SK-N-SH treated with all-trans-retinoic acid at 6 μM for 48 hours (cell line): ENCODE data around the gene NTM.

Source experiments
- ATAC-seq: fragments of 200-7000 bp; cut with Tn5 transposase; 3 replicates; pipeline ENCODE4 v1.9.1; 2020; ENCODE audit warnings: mild to moderate bottlenecking, moderate library complexity
- ARNTL ChIP-seq: fragments of 450-650 bp; formaldehyde crosslinking; IDR thresholded peaks from 2 replicates; pipeline ENCODE4 v1.5.0; 2020; ENCODE audit warnings: low read depth, mild to moderate bottlenecking, moderate library complexity, borderline replicate concordance
- BACH2 ChIP-seq: fragments of 250-450 bp; sonication (Bioruptor Pico); IDR thresholded peaks from 2 replicates; pipeline ENCODE4 v1.9.0; 2021; ENCODE audit warnings: mild to moderate bottlenecking, borderline replicate concordance
- CSDC2 ChIP-seq: fragments of 250-450 bp; sonication (Bioruptor Pico); IDR thresholded peaks from 2 replicates; pipeline ENCODE4 v1.5.0; 2020; ENCODE audit warnings: mild to moderate bottlenecking, moderate library complexity
- CSRNP3 ChIP-seq: fragments of 250-450 bp; sonication (Bioruptor Pico); IDR thresholded peaks from 2 replicates; pipeline ENCODE4 v1.5.1; 2021; ENCODE audit warnings: mild to moderate bottlenecking, moderate library complexity
- ESRRG ChIP-seq: fragments of 250-450 bp; sonication (Bioruptor Pico); IDR thresholded peaks from 2 replicates; pipeline ENCODE4 v1.6.1; 2021; ENCODE audit warnings: mild to moderate bottlenecking
- GLIS3 ChIP-seq: fragments of 250-450 bp; sonication (Bioruptor Pico); IDR thresholded peaks from 2 replicates; pipeline ENCODE4 v1.5.0; 2020; ENCODE audit warnings: mild to moderate bottlenecking, moderate library complexity
- ISL1 ChIP-seq: fragments of 250-450 bp; sonication (Bioruptor Pico); IDR thresholded peaks from 2 replicates; pipeline ENCODE4 v2.1.2; 2022; ENCODE audit warnings: mild to moderate bottlenecking, moderate library complexity
- OSR1 ChIP-seq: fragments of 250-450 bp; sonication (Bioruptor Pico); IDR thresholded peaks from 2 replicates; pipeline ENCODE4 v1.8.0; 2022; ENCODE audit warnings: moderate library complexity, mild to moderate bottlenecking, inconsistent platforms
- PPARA ChIP-seq: fragments of 250-450 bp; sonication (Bioruptor Pico); IDR thresholded peaks from 2 replicates; pipeline ENCODE4 v1.5.0; 2020; ENCODE audit warnings: mild to moderate bottlenecking, borderline replicate concordance
- RARB ChIP-seq: fragments of 250-450 bp; sonication (Bioruptor Pico); IDR thresholded peaks from 2 replicates; pipeline ENCODE4 v1.8.0; 2021; ENCODE audit warnings: mild to moderate bottlenecking, moderate library complexity
- SNAI2 ChIP-seq: fragments of 250-450 bp; sonication (Bioruptor Pico); IDR thresholded peaks from 2 replicates; pipeline ENCODE4 v1.5.0; 2020; ENCODE audit warnings: mild to moderate bottlenecking, moderate library complexity
- TCF4 ChIP-seq: fragments of 250-450 bp; sonication (Bioruptor Pico); IDR thresholded peaks from 2 replicates; pipeline ENCODE4 v1.8.0; 2021; ENCODE audit warnings: mild to moderate bottlenecking, moderate library complexity, borderline replicate concordance
- TOX ChIP-seq: fragments of 250-450 bp; sonication (Bioruptor Pico); IDR thresholded peaks from 2 replicates; pipeline ENCODE4 v1.8.0; 2021; ENCODE audit warnings: mild to moderate bottlenecking, moderate library complexity, borderline replicate concordance
- TSHZ2 ChIP-seq: fragments of 250-450 bp; sonication (Bioruptor Pico); IDR thresholded peaks from 2 replicates; pipeline ENCODE4 v1.5.0; 2020; ENCODE audit warnings: mild to moderate bottlenecking, moderate library complexity
- ZC3H10 ChIP-seq: fragments of 250-450 bp; sonication (Bioruptor Pico); IDR thresholded peaks from 2 replicates; pipeline ENCODE4 v1.5.1; 2021; ENCODE audit warnings: mild to moderate bottlenecking, moderate library complexity
- ZFP3 ChIP-seq: fragments of 250-450 bp; sonication (Bioruptor Pico); IDR thresholded peaks from 2 replicates; pipeline ENCODE4 v1.5.0; 2020; ENCODE audit warnings: mild to moderate bottlenecking, moderate library complexity
- ZFP30 ChIP-seq: fragments of 450-650 bp; formaldehyde crosslinking; IDR thresholded peaks from 2 replicates; pipeline ENCODE4 v1.5.0; 2022; ENCODE audit warnings: mild to moderate bottlenecking, moderate library complexity
- ZNF70 ChIP-seq: fragments of 450-650 bp; formaldehyde crosslinking; IDR thresholded peaks from 2 replicates; pipeline ENCODE4 v1.5.0; 2020; ENCODE audit warnings: mild to moderate bottlenecking, moderate library complexity
- TF ChIP-seq, protein P1 (sequence below): fragments of 250-450 bp; sonication (Bioruptor Pico); IDR thresholded peaks from 2 replicates; pipeline ENCODE4 v1.8.0; 2021; ENCODE audit warnings: low read depth, mild to moderate bottlenecking, moderate library complexity, borderline replicate concordance
- TF ChIP-seq, protein P2 (sequence below): fragments of 250-450 bp; sonication (Bioruptor Pico); IDR thresholded peaks from 2 replicates; pipeline ENCODE4 v1.5.1; 2020; ENCODE audit warnings: low read depth, mild to moderate bottlenecking, moderate library complexity

The NTM gene

DNA sequence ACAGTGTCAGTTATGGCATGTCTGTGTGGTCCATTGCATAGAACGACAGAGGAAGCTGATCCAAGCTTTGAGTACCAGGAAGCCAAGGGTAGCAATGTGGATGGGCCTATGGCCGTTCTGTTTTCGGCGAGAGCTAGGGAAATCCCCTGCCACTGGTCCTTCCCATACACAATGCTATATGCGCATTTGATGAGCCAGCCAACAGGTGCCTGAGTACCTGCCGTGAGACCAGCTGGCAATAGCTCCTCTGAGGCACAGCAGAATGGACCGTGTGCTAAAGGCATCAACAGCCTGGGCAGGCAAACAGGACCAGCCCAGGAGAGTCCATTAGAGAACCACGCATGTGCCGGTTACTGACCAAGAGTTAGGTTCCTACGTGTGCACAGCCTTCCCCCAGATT lies 753.0 kb downstream of the NTM start:
- ATAC-seq: no peak
- TF ChIP-seq GLIS3 (no peak), ISL1 (no peak), ZFP30 (CRISPR knock-in tag) (no peak), ARNTL (CRISPR knock-in tag) (no peak), CSRNP3 (CRISPR knock-in tag) (no peak), CSDC2 (CRISPR knock-in tag) (no peak), ZNF70 (CRISPR knock-in tag) (no peak), ZFP3 (CRISPR knock-in tag) (no peak), RARB (CRISPR knock-in tag) (no peak), TOX (CRISPR knock-in tag) (no peak), SNAI2 (CRISPR knock-in tag) (no peak), TSHZ2 (CRISPR knock-in tag) (no peak), TCF4 (CRISPR knock-in tag) (no peak), ZC3H10 (CRISPR knock-in tag) (no peak), OSR1 (CRISPR knock-in tag) (no peak), PPARA (CRISPR knock-in tag) (no peak)
- TF ChIP-seq, protein P1, sequence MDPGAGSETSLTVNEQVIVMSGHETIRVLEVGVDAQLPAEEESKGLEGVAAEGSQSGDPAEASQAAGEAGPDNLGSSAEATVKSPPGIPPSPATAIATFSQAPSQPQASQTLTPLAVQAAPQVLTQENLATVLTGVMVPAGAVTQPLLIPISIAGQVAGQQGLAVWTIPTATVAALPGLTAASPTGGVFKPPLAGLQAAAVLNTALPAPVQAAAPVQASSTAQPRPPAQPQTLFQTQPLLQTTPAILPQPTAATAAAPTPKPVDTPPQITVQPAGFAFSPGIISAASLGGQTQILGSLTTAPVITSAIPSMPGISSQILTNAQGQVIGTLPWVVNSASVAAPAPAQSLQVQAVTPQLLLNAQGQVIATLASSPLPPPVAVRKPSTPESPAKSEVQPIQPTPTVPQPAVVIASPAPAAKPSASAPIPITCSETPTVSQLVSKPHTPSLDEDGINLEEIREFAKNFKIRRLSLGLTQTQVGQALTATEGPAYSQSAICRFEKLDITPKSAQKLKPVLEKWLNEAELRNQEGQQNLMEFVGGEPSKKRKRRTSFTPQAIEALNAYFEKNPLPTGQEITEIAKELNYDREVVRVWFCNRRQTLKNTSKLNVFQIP: no peak
- TF ChIP-seq, protein P2, sequence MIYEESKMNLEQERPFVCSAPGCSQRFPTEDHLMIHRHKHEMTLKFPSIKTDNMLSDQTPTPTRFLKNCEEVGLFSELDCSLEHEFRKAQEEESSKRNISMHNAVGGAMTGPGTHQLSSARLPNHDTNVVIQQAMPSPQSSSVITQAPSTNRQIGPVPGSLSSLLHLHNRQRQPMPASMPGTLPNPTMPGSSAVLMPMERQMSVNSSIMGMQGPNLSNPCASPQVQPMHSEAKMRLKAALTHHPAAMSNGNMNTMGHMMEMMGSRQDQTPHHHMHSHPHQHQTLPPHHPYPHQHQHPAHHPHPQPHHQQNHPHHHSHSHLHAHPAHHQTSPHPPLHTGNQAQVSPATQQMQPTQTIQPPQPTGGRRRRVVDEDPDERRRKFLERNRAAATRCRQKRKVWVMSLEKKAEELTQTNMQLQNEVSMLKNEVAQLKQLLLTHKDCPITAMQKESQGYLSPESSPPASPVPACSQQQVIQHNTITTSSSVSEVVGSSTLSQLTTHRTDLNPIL: no peak
- TF ChIP-seq, all 23 proteins: peak for 0

- ATAC-seq: no peak
- TF ChIP-seq CSDC2 (CRISPR knock-in tag) (no peak), ISL1 (no peak), CSRNP3 (CRISPR knock-in tag) (no peak), SNAI2 (CRISPR knock-in tag) (no peak), ESRRG (no peak), BACH2 (CRISPR knock-in tag) (no peak)
- TF ChIP-seq, all 23 proteins: peak for 0
These were observed 753.7 kb downstream of the NTM start for GRCh38 chr11:132123854-132124835.
